Measurements from ENCODE around the gene CALML3. TPM values are rescaled to one million over a fixed set of nuclear protein-coding genes. Genes with fewer than 3 reads are reported as not detected.

Gene CALML3
- total RNA-seq, 1 experiment from 2014 or later, result not detected

DNA sequence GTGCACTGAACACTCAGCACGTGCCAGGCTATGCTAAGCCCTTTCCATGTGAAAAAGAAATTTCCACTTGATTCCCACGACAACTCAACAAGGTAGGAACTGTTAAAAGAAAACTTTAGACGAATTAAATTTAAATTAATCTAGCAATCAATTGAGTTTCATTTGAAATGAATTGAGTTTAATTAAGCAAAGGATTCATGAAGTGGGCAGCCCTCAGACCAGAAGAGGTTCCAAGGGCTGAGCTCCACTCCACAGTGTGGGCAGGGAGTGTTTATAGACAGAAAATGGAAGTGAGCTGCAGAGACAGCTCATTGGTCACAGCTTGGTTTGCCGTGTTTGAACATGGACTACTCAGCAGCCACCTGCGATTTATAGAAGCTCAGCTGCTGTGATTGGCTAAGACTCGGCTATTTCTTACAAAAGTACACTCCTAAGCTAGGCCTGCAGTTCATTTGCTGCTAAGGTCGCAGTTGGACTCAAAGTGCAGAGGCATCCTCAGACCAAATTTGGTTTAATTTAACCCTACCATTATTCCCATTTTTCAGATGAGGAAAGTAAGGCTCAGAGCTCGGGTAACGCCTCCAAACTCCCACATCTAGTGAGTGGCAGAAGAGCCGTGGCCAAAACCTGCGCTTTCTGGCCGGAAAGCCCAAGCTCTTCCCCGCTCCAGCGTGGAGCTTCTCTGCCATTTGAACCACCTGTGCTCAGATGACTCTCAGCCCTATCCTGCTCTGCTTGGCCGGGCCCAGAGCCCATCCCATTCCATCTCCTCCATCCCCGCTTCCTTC is 24.9 kb downstream of the CALML3 start:
- Histone ChIP-seq H3K27ac (peak overlapping the region; percentile 100), H4K20me1 (ENCODE audit: insufficient read depth) (no peaks in the 10 kb centered on the region), H3K27me3 (ENCODE audit: insufficient read depth, low read depth) (no peaks in the 10 kb centered on the region), H3K9me3 (ENCODE audit: insufficient read depth, low read depth) (no peaks in the 10 kb centered on the region), H2AFZ (no peak overlapping the region), H3K79me2 (ENCODE audit: low read depth) (peaks cover 14% of the 10 kb centered on the region), H3K9me2 (ENCODE audit: insufficient read depth) (no peaks in the 10 kb centered on the region), H3K4me1 (replicated peaks; ENCODE audit: insufficient read depth) (peaks cover 96% of the 10 kb centered on the region), H3K4me2 (peak overlapping the region; percentile 86), H3K36me3 (ENCODE audit: low read depth) (no peaks in the 10 kb centered on the region), H3K4me3 (peak overlapping the region; percentile 44; the same call in 1 of the 2 replicates), H3F3A (ENCODE audit: insufficient read depth, low read depth) (peaks cover 80% of the 10 kb centered on the region)
- no peak for DNase-seq
- CTCF ChIA-PET, result interaction anchor here (0.8 to 1.2 kb wide), 3 partner anchors 36 to 86 kb away, joined by 3 to 4 read pairs (median 4); no protein-coding TSS in a partner anchor
- no TSS peak for BruUV-seq (replicated peaks)
- no peak for TF ChIP-seq EZH2 (IDR thresholded peaks at IDR 0.05; ENCODE audit: low read depth)
- TF ChIP-seq, protein P1, sequence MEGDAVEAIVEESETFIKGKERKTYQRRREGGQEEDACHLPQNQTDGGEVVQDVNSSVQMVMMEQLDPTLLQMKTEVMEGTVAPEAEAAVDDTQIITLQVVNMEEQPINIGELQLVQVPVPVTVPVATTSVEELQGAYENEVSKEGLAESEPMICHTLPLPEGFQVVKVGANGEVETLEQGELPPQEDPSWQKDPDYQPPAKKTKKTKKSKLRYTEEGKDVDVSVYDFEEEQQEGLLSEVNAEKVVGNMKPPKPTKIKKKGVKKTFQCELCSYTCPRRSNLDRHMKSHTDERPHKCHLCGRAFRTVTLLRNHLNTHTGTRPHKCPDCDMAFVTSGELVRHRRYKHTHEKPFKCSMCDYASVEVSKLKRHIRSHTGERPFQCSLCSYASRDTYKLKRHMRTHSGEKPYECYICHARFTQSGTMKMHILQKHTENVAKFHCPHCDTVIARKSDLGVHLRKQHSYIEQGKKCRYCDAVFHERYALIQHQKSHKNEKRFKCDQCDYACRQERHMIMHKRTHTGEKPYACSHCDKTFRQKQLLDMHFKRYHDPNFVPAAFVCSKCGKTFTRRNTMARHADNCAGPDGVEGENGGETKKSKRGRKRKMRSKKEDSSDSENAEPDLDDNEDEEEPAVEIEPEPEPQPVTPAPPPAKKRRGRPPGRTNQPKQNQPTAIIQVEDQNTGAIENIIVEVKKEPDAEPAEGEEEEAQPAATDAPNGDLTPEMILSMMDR (conservative IDR thresholded peaks at IDR 0.05), result no peak
- POLR2A ChIA-PET (ENCODE audit: unreplicated experiment), result interaction anchor here (0.6 to 2.9 kb wide), 10 partner anchors 29 to 533 kb away, joined by 3 to 31 read pairs (median 6); no protein-coding TSS in a partner anchor
- intact Hi-C loops (cut with micrococcal nuclease; ENCODE audit: unreplicated experiment), result loop anchor here (5.0 kb wide), 1 partner anchor 702 kb away; no protein-coding TSS in a partner anchor

DNA sequence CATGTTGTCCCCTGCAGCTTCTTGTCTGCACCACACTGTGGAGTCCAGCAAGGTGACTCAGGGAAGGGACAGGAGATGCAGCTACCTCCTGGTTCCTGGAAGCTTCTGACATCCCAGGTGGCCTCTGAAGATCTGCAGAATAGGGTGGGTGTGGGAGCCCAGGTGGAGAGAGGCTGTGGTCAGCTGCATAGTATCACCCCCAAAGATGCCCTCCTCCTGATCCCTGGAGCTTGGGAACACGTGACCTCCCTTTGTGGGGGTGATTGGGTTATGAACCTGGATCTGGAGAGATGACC is 25.4 kb downstream of the CALML3 start:
- Histone ChIP-seq H3K79me2 (ENCODE audit: low read depth) (peaks cover 9% of the 10 kb centered on the region; the same call in 1 of the 2 replicates), H3K9me3 (ENCODE audit: insufficient read depth, low read depth) (no peaks in the 10 kb centered on the region), H4K20me1 (ENCODE audit: insufficient read depth) (no peaks in the 10 kb centered on the region), H3K4me3 (peak overlapping the region; percentile 44; the same call in 1 of the 2 replicates), H2AFZ (no peak overlapping the region), H3F3A (ENCODE audit: insufficient read depth, low read depth) (peaks cover 74% of the 10 kb centered on the region), H3K36me3 (ENCODE audit: low read depth) (no peaks in the 10 kb centered on the region), H3K27ac (peak overlapping the region; percentile 100), H3K4me1 (replicated peaks; ENCODE audit: insufficient read depth) (peaks cover 91% of the 10 kb centered on the region), H3K4me2 (peak overlapping the region; percentile 86), H3K27me3 (ENCODE audit: insufficient read depth, low read depth) (no peaks in the 10 kb centered on the region), H3K9me2 (ENCODE audit: insufficient read depth) (no peaks in the 10 kb centered on the region)
- ChIA-PET CTCF (no interaction called here), POLR2A (ENCODE audit: unreplicated experiment) (interaction anchor here (0.6 to 1.7 kb wide), 4 partner anchors 28 to 59 kb away, joined by 3 to 31 read pairs (median 6); no protein-coding TSS in a partner anchor)
- TF ChIP-seq, protein P1 (conservative IDR thresholded peaks at IDR 0.05), result no peak
- TF ChIP-seq EZH2 (IDR thresholded peaks at IDR 0.05; ENCODE audit: low read depth), result no peak
- intact Hi-C loops (cut with micrococcal nuclease; ENCODE audit: unreplicated experiment), result no loop called here
- DNase-seq, result peak in 1 of 2 experiments; percentile 44
- no TSS peak for BruUV-seq (replicated peaks)

DNA sequence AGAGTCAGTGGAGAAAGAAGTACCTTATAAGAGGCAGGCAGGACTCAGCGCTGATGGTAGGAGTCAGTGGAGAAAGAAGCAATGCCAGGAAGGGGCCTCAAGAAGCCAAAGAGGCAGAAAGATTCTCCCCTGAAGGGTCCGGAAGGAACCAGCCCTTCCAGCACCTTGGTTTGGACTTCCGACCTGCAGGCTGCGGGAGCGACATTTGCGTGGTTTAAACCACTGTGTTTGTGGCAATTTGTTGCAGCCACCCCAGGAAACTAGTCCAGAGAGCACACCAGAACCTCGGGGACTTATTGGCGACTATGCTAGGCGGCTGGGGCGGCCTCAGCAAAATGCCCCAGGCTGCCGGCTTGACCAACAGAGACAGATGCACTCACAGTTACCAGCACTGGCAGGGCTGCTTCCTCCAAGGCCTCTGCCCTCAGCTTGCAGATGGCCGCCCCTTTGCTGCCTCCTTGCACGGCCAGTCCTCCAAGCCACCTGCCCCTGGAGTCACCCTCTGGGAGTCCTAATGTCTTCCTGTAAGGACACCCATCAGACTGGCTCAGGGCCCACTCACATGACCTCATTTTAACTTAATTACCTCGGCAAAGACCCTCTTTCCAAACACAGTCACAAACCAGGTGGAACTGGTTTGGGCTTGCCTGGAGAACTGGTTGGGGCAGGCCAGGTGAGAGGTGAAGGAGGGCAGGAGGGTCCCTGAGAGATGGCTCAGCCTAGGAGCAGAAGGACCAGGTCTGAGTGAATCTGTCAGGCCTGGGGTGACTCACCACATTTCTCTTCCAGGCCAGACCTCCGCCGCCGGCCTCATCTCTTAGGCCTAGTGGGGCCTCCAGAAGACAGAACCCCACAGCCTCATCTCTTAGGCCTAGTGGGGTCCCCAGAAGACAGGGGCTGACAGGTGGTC is 26.1 kb downstream of the CALML3 start:
- intact Hi-C loops (cut with micrococcal nuclease; ENCODE audit: unreplicated experiment), result loop anchor here (1.0 kb wide), 7 partner anchors 32 to 105 kb away; no protein-coding TSS in a partner anchor
- Histone ChIP-seq H3K36me3 (ENCODE audit: low read depth) (no peaks in the 10 kb centered on the region), H3K79me2 (ENCODE audit: low read depth) (peaks cover 6% of the 10 kb centered on the region; the same call in 1 of the 2 replicates), H3K27me3 (ENCODE audit: insufficient read depth, low read depth) (no peaks in the 10 kb centered on the region), H3K4me2 (peak overlapping the region; percentile 86), H3K9me2 (ENCODE audit: insufficient read depth) (no peaks in the 10 kb centered on the region), H4K20me1 (ENCODE audit: insufficient read depth) (no peaks in the 10 kb centered on the region), H2AFZ (no peak overlapping the region), H3K9me3 (ENCODE audit: insufficient read depth, low read depth) (no peaks in the 10 kb centered on the region), H3K4me1 (replicated peaks; ENCODE audit: insufficient read depth) (peaks cover 84% of the 10 kb centered on the region), H3K4me3 (peak overlapping the region; percentile 44; the same call in 1 of the 2 replicates), H3F3A (ENCODE audit: insufficient read depth, low read depth) (peaks cover 69% of the 10 kb centered on the region), H3K27ac (peak overlapping the region; percentile 100)
- BruUV-seq (replicated peaks), result no TSS peak
- POLR2A ChIA-PET (ENCODE audit: unreplicated experiment), result interaction anchor here (0.7 to 1.5 kb wide), 3 partner anchors 28 to 105 kb away, joined by 3 to 13 read pairs (median 12); no protein-coding TSS in a partner anchor
- peak; percentile 85 to 91 for DNase-seq
- no peak for TF ChIP-seq EZH2 (IDR thresholded peaks at IDR 0.05; ENCODE audit: low read depth)
- TF ChIP-seq, protein P1 (conservative IDR thresholded peaks at IDR 0.05), result no peak
- CTCF ChIA-PET, result no interaction called here
